GM23338 (cell line): ENCODE results near the gene KIFC3.

ENCODE experiments used
- CREB1 ChIP-seq: fragments of 250-450 bp; sonication (Bioruptor Pico); IDR thresholded peaks from 2 replicates; pipeline ENCODE4 v1.5.0; 2020; ENCODE audit warnings: low read depth, mild to moderate bottlenecking, moderate library complexity
- CTCF ChIP-seq, 2 experiments: fragments of 200-600 bp in 1 of 2; sonication (generic) in 1 of 2; conservative IDR thresholded peaks; 2 replicates each; pipeline versions ENCODE4 v1.5.1 to v1.6.1; 2016 to 2017; ENCODE audit warnings: antibody characterized with exemption in 2 of 2, low read depth in 2 of 2, mild to moderate bottlenecking in 2 of 2, moderate library complexity in 1 of 2
- EZH2 ChIP-seq: fragments of 200-600 bp; sonication (generic); IDR thresholded peaks from one replicate; pipeline ENCODE4 v1.8.0; 2017; ENCODE audit warnings: antibody characterized with exemption, mild to moderate bottlenecking, low read depth; ENCODE audit not compliant: unreplicated experiment
- EZH2phosphoT487 ChIP-seq: fragments of 200-600 bp; sonication (generic); IDR thresholded peaks from one replicate; pipeline ENCODE4 v1.8.1; 2018; ENCODE audit warnings: antibody characterized with exemption; ENCODE audit not compliant: unreplicated experiment
- JUNB ChIP-seq: IDR thresholded peaks from one replicate; pipeline ENCODE4 v1.6.1; 2016; ENCODE audit warnings: antibody characterized with exemption; ENCODE audit not compliant: unreplicated experiment
- POLR2AphosphoS5 ChIP-seq: IDR thresholded peaks from 2 replicates; pipeline ENCODE4 v1.6.1; 2016; ENCODE audit warnings: antibody characterized with exemption, low read depth
- REST ChIP-seq: IDR thresholded peaks from one replicate; pipeline ENCODE4 v1.6.1; 2018; ENCODE audit warnings: antibody characterized with exemption; ENCODE audit not compliant: unreplicated experiment
- STAT1 ChIP-seq: IDR thresholded peaks from one replicate; pipeline ENCODE4 v1.6.1; 2016; ENCODE audit warnings: antibody characterized with exemption; ENCODE audit not compliant: unreplicated experiment
- TF ChIP-seq, protein P1 (sequence below): IDR thresholded peaks from 2 replicates; pipeline ENCODE4 v1.6.1; 2016; ENCODE audit warnings: antibody characterized with exemption

DNA sequence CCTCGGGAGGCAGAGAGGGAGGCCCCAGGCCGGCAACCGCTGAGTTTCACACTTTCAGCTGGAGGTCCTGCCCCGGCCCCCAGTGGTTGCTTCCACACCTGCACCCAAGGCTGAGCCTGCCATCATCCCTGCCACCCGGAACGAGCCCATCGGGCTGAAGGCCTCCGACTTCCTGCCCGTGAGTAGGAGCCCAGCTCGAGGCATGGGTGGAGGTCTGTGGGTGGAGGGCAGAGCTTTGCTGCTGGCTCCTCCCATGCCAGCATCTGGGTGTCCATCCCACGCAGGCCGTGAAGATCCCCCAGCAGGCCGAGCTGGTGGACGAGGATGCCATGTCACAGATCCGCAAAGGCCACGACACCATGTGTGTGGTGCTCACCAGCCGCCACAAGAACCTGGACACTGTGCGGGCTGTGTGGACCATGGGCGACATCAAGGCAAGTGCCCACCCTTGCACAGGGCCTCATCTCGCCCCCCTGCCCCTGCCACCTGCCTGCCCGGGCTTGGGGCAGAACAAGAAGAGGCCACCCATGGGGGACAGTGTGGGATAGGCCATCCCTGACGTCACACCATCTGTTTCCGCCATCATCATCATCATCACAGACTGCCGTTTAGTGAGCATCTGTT is 47.1 kb downstream of the KIFC3 start:
- TF ChIP-seq EZH2phosphoT487 (no peak), EZH2 (no peak), CTCF (conservative IDR thresholded peaks at IDR 0.05; ENCODE audit: low read depth in 2 of 2) (peak in 1 of 2 experiments; percentile 22; a peak in 3 of 4 replicates), STAT1 (no peak), POLR2AphosphoS5 (no peak), CREB1 (no peak), REST (no peak), JUNB (no peak)
- TF ChIP-seq, protein P1, sequence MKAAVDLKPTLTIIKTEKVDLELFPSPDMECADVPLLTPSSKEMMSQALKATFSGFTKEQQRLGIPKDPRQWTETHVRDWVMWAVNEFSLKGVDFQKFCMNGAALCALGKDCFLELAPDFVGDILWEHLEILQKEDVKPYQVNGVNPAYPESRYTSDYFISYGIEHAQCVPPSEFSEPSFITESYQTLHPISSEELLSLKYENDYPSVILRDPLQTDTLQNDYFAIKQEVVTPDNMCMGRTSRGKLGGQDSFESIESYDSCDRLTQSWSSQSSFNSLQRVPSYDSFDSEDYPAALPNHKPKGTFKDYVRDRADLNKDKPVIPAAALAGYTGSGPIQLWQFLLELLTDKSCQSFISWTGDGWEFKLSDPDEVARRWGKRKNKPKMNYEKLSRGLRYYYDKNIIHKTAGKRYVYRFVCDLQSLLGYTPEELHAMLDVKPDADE = no peak
